Activated effector memory CD4-positive, alpha-beta T cell treated with anti-CD3 and anti-CD28 coated beads, Interleukin-2, amount 50 U/mL, for 16 hours (primary cell): ENCODE data around the gene TCAP.
"Not testable (repeated sequence)": the region's sequence is repeated elsewhere in the genome, so short reads cannot be mapped to it uniquely, and the experiment has no call there.

ENCODE experiments used
- DNase-seq: peaks from one replicate; pipeline ENCODE4 v3.0.0-alpha.2; 2020

Gene TCAP

DNA sequence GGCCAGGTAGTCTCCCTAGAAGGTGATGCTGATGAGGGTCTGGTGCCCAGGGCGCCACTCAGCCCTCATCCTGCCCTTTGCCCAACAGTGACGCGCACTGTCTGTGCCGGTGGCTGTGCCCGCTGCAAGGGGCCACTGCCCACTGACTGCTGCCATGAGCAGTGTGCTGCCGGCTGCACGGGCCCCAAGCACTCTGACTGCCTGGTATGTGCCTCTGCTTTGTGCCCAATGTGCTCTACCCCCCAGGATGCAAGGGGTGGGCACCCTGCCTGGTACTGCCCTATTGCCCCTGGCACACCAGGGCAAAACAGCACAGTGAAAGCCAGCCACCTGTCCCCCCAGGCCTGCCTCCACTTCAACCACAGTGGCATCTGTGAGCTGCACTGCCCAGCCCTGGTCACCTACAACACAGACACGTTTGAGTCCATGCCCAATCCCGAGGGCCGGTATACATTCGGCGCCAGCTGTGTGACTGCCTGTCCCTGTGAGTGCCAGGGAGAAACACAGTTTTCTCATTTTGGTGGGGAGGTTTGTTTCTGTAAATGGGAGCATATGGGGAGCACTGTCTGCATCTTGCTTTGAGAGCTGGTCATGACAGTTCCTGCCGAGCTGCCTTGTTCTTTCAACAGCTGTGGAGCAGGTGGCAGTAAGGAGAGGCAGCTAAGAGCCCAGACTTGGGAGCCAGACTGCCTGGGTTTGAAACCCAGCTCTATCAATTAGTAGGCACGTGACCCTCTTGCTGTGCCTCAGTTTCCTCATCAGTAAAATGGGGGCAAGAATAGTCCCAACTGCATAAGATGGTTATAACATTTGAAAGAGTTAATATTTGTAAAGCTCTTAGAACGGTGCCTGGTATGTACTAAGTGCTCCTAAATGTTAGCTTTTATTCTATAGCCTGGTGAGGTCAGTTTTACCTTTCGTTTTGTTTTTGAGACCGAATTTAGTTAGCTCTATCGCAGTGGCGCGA is 45.1 kb downstream of the TCAP start:
- no peak for DNase-seq

- DNase-seq, result not testable (repeated sequence)
Observed at GRCh38 chr17:39711071-39711470, 45.9 kb downstream of the TCAP start.

DNA sequence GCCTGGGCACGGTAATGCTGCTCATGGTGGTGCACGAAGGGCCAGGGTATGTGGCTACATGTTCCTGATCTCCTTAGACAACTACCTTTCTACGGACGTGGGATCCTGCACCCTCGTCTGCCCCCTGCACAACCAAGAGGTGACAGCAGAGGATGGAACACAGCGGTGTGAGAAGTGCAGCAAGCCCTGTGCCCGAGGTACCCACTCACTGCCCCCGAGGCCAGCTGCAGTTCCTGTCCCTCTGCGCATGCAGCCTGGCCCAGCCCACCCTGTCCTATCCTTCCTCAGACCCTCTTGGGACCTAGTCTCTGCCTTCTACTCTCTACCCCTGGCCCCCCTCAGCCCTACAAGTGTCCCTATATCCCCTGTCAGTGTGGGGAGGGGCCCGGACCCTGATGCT is 46.7 kb downstream of the TCAP start:
- no peak for DNase-seq

DNA sequence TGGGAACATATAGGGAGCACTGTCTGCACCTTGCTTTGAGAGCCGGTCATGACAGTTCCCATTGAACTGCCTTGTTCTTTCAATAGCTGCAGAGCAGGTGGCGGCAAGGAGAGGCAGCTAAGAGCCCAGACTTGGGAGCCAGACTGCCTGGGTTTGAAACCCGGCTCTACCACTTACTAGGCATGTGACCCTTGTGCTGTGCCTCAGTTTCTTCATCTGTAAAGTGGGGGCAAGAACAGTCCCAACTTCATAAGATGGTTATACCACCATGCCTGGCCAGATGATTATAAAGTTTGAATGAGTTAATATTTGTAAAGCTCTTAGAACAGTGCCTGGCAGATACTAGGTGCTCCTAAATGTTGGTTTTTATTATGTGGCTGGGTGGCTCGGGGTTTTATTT is 49.1 kb downstream of the TCAP start:
- DNase-seq, result no peak

- DNase-seq, result no peak
Observed at GRCh38 chr17:39715375-39716072, 50.4 kb downstream of the TCAP start.
